AG04450 (cell line): ENCODE data around the gene KRT71. TPM values are rescaled to one million over a fixed set of nuclear protein-coding genes. Genes with fewer than 3 reads are reported as not detected.

Experiments used
- CTCF ChIA-PET: fragments of 300-600, 350-600 bp; formaldehyde crosslinking; extraction: SDS; loops from one replicate; lab custom pipeline; 2022; ENCODE audit warnings: antibody characterized with exemption, inconsistent platforms; lab: Charles Lee
- POLR2A ChIA-PET: fragments of 350-600 bp; formaldehyde crosslinking; extraction: SDS; loops from one replicate; lab custom pipeline; 2021; ENCODE audit warnings: antibody characterized with exemption, inconsistent platforms; lab: Yijun Ruan, JAX
- DNase-seq: peaks from one replicate; pipeline ENCODE4 v3.0.0-alpha.2; 2011; ENCODE audit warnings: low read depth, low spot score
- H3K27ac ChIP-seq: one replicate; pipeline ENCODE4 v1.5.1; 2012; ENCODE audit warnings: low read depth, low read length, control low read depth
- H3K27me3 ChIP-seq: one replicate; pipeline ENCODE4 v1.6.0; 2012; ENCODE audit warnings: low read length; ENCODE audit not compliant: control insufficient read depth, insufficient read depth
- H3K4me3 ChIP-seq: 2 replicates; pipeline ENCODE4 v1.5.1; 2011; ENCODE audit warnings: mild to moderate bottlenecking, low read depth, low read length, control low read depth
- H3K9me3 ChIP-seq: 2 replicates; pipeline ENCODE4 v1.5.1; 2012; ENCODE audit warnings: low read length; ENCODE audit not compliant: control insufficient read depth, insufficient read depth
- CTCF ChIP-seq: IDR thresholded peaks from 2 replicates; pipeline ENCODE4 v1.5.1; 2011; ENCODE audit warnings: low read depth, low read length, control low read depth, inconsistent platforms
- polyA plus RNA-seq: library from polyadenylated mRNA; depleted of rRNA; stranded (reverse); fragments of >200 nt; gene quantifications from 2 replicates; pipeline ENCODE4 v1.2.3, GENCODE V29; 2011

Gene KRT71
- polyA plus RNA-seq, 1 experiment = not detected

DNA sequence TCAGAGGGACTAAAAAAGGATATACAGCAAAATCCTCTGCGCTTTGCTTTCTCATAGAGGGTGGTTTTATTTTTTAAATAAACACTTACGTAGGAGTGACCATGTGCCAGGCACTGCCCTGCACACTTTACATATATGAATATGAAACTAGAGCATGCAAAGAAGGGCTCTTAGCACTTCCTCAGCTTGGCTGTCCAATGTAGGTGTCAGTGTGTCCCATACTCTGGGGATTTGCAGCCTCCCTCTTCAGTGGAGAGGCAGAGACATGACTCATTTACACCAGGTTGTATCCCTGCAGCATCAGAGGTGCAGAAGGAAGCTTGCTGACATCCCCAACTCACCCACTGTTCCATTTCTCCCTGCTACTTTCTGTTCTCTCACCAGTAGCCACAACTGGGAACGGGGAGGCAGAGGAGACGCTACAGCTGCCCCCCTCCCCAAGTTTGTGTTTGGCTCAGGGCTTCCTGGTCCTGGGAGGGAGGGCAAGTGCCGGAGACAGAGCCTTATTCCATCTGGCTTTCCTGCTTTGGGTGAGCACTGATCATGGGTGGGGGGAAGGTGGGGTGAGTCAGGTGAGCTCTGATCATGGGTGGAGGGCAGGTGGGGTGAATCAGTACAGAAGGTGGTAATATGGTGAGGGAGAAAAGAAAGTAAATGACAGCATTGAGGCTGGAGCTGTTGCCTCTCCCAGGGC lies 27.9 kb downstream of the KRT71 start:
- Histone ChIP-seq H3K27ac (no peak overlapping the region), H3K27me3 (peaks cover 10% of the 10 kb centered on the region), H3K4me3 (no peak overlapping the region), H3K9me3 (no peaks in the 10 kb centered on the region; the same call in 1 of the 2 replicates)
- TF ChIP-seq CTCF = no peak
- DNase-seq = no peak
- CTCF ChIA-PET = no interaction called here
- POLR2A ChIA-PET = no interaction called here

DNA sequence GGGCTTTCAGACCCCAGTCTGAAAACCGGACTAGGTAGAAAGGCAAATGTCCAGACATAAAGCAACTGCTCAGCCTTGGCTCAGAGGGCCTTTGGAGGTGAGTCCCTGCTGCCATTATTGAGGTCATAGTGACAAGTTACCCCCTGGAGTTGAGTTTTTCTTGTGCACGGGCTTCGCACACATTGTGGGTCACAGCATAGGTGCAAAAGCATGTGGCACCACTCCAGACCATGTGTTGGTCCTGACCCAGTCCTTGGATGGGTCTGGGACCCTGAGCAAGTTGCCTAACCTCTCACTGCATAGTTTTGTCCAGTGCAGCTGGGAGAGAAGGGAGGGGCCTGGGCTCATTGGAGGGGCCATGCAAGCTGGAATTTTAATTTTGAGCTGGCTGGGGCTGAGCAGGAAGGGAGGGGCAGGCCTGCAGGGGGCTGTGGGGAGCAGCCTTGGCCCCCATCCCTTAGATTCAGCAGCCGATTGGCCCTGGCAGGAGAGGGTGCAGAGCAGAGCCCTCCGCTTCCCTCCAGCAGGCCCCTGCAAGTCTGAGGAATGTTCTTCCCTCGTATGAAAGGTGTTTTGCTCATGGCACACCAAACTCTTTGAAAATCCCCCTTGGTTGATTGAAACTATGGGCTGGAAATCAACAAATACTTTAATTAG lies 28.6 kb downstream of the KRT71 start:
- no peak for TF ChIP-seq CTCF
- Histone ChIP-seq H3K27me3 (peaks cover 8% of the 10 kb centered on the region), H3K27ac (no peak overlapping the region), H3K4me3 (no peak overlapping the region), H3K9me3 (no peaks in the 10 kb centered on the region; the same call in 1 of the 2 replicates)
- CTCF ChIA-PET = no interaction called here
- POLR2A ChIA-PET = no interaction called here
- DNase-seq = no peak

- ChIA-PET POLR2A (no interaction called here), CTCF (no interaction called here)
- Histone ChIP-seq H3K9me3 (no peaks in the 10 kb centered on the region; the same call in 1 of the 2 replicates), H3K27me3 (peaks cover 8% of the 10 kb centered on the region), H3K4me3 (no peak overlapping the region), H3K27ac (no peak overlapping the region)
- TF ChIP-seq CTCF = no peak
- no peak for DNase-seq
Measured at GRCh38 chr12:52523824-52524223, 29.1 kb downstream of the KRT71 start.

DNA sequence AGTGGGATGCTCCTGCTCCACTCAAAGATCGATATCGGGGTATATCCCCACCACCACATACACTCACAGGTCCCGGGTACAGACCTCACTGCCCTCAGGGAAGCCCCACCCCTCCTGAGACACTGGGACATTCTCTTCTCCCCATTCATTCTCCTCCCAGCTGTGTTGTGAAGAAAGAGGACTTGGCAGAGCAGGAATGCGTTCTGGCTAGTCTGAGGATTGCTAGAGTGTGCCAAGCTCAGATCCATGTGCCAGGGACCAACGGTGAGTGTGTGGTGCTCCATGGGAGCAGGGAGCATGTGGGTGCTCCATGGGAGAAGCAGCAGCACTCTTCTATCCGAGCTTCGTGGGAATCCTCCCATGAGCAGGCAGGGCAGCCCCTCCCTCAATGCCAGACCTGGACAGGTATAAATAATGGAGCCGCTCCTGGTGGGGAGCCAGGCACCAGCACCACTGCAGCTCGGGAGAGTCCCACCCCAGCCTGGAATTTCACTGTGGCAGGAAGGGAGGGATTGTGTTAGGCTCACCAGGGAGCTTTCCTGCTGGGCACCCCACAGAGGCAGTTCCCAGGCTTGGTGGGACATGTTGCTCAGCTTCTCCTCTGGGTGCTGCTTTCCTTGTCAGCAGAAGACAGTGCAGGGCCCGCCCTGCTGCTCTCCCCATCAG lies 30.5 kb downstream of the KRT71 start:
- Histone ChIP-seq H3K27ac (no peak overlapping the region), H3K4me3 (no peak overlapping the region)

More for the DNA sequence above, 30.5 kb downstream of the KRT71 start:
- no peaks in the 10 kb centered on the region; the same call in 1 of the 2 replicates for H3K9me3 ChIP-seq
- H3K27me3 ChIP-seq = peaks cover 8% of the 10 kb centered on the region
- DNase-seq = no peak
- TF ChIP-seq CTCF = no peak
- CTCF ChIA-PET = no interaction called here
- POLR2A ChIA-PET = no interaction called here
